ENCODE measurements around the gene TNFSF11.

TNFSF11 gene

DNA sequence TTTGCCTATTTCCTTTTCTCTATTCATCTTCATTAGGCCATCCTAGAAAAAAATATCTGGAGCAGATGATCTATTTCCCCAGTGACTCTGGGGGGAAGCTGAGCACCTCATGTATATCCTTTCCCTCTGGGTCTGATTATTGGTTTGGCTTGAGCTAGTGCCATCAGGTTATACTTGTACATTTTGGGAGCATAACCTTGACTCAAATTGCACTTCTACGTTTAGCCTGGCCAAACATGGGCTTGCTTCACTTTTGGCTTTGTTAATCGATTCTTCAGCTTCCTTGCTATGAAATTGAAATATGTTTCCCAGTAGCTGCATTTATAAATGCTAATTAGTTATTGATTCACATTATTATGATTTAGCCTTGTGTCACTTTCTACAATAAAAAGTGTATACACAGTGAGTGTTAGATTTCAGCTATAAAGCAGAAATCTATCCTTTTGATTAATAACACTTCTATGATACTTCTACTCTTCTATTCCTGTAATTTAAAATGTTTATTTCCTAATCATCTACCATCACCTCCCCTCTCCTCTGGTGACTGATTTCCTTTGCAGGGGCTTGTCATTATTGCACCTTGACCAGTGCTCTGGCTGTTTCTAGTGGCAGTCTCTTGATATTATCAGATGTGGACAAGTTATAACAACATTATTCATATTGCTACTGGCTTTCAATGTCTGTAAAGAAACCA is 37.3 kb downstream of the TNFSF11 start:
- DNase-seq (ENCODE audit: low spot score) = no peak

DNA sequence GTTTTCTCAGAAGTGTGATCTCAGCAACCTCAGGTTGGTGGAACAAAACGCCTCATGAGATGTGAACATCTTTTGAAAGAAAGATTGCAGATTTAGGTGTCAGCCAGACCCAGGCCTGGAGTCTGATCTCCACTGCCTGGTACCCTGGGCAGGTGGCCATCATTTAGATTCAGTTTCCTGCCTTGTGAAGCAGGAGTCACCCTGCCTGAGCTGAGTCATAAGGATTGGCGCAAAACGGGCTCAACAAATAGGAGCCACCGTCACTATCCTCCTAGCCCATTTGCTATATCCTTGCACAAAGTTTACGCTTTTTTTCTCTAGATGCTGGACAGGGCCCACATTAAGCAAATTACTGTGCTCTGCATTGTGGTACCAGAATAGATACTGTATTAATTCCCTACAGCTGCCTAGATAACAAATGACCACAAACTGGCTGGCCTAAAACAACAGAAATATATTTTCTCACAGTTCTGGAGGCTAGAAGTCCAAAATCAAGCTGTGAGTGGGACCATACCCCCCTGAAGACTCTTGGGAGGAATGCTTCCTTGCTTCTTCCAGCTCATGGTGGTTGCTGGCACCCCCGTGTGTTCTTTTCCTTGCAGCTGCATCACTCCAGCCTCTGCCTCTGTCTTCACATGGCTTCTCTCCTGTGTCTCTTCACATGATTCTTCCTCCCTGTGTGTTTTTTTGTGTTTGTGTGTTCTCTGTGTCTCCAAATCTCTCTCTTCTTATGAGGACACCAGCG is 38.2 kb downstream of the TNFSF11 start:
- DNase-seq (ENCODE audit: low spot score) = no peak

DNA sequence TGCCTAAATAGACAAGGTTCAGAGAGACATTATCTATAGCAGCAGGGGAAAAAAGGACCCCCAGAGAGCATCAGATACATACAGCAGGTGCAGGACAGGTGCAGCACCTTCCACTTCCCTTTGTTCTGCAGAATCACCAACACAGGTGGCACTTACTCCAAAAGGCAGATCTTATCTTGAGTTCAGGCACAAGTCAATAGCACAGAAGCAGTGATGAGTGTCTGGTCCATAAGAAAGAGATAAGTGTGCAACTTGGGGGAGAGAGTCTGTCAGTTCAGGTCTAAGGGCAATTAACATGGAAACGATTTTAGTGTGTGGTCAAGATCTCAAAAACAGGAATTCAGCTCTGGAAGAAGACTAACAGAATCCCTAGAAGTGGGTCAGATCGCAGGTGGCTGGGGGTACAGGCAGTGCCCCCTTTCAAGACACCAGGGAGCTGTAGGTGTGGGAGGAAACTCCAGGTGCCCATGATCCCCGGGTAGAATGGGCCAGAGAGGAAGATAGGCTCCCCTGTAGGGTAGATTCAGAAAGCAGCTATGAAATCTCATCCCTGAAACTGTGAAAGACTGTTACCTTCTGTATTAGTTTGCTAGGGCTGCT is 40.6 kb downstream of the TNFSF11 start:
- no peak for DNase-seq (ENCODE audit: low spot score)

DNA sequence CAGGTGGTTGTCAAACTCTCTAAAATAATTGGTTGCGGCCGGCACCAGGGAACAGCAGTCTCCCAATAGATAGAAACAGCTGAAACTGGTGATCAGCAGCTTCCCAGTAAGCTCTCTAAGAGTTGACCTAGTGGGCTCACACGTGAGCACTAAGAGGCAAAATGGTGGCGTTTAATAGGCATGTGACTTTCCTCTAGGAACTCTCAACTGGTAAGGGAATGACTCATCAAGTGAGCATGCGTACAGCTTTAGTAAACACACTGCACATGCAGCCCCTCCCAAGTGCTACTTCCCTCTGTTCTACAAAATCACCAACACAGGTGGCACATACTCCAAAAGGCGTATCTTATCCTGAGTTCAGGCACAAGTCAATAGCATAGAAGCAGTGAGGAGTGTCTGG is 41.7 kb downstream of the TNFSF11 start:
- DNase-seq (ENCODE audit: low spot score) = no peak

DNA sequence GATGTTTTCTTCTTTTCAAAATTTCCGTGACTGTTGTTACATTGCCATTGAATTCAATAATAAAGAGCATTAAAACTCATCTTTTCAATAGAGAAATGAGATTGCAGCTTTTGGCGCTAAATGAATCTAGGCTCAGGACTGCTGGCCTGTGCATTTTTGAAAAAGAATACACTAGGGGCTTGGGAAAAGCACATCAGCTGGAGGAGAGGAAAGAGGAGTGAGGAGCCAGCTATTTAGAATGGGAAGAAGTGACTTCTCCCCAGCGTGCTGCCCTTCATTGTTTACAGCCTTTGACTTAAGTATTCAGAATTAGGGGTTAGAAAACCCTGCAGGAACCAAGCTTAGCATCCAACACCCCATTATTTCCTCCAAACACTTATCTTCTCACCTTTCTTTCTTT is 43.3 kb downstream of the TNFSF11 start:
- DNase-seq (ENCODE audit: low spot score) = no peak

DNA sequence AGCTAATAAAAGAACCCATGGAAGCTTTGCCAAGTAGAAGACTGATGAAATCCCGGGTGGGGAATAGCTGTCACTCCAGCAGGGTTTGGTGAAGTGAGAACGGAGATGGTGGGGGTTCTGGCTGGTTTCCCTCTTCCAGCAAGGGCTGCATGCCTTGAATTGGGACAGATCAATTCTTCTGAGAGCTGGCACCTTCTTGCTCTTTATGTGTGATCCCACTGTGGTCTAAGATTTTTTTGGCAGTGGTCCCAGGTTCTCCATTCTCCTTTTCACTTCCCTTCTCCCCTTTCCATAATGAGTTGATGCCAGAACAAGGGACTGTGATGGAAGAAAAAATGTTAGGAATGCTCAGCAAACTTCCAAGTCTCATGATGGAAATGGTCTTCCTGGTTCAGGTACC is 50.0 kb downstream of the TNFSF11 start:
- DNase-seq (ENCODE audit: low spot score) = no peak

DNA sequence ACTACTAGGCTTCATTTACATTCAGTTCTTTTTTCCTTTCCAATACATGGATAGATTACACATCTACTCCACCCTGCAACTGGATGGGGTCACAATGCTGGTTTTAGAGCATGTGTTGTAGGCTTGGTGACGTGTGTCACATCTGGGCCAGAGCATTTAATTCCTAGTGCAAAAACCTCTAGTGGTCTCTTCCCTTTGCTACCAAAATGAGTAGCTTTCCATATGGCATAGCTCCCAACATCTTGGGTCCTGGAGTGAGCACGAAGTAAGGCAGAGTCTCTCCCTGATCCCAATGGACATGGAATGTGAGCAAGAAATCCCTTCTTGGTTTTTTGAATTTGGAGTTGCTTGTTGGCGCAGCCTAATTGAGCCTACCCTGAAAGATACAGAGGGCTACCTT is 51.7 kb downstream of the TNFSF11 start:
- no peak for DNase-seq (ENCODE audit: low spot score)

DNA sequence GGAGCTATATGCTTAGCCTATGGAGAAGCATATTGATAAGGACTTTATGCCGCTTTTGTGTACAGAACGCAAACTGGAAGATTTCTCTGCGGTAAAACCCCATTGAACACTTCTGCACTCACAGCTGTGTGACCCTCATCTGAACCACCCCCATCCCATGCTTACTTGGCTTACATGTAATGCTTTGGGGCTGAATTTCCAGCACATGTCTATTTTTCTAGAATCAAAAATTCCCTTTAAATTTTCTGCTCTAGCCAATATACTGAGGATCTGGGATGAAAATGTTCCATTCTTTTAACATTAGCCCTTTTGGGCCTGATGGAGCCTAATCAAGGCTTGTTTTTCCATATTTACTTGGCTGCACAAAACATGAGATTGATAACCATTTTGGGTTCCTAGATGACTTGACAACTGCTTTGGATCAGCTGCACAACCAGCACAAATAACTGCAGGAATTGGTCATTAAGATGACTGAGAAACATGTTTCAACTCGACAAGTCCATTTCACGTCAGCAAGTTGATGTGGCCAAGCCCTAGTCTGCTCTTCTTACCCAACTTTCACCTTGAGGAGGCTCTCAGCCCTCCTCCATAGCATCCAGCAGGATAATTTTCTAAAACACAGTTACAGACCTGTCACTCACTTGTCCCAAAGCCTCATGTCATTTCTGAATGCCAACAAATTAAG is 52.4 kb downstream of the TNFSF11 start:
- DNase-seq (ENCODE audit: low spot score) = no peak

DNA sequence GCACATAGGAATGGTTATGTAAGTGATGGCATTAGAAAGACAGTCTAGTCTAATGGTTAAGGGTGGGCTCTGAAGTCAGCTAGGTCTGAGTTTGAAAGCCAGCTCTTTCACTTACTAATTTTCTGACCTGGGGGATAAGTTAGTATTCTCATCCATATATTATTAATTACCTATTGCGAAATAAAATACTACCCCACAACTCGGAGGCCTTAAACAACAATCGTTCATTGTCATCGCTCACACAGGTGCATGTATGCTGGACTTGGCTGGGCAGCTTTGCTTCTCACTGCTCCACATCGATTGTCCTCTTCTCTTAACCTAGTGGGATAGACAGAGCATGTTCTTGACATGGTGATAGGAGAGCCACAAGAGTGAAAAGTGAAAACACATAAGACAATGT is 54.7 kb downstream of the TNFSF11 start:
- no peak for DNase-seq (ENCODE audit: low spot score)

DNA sequence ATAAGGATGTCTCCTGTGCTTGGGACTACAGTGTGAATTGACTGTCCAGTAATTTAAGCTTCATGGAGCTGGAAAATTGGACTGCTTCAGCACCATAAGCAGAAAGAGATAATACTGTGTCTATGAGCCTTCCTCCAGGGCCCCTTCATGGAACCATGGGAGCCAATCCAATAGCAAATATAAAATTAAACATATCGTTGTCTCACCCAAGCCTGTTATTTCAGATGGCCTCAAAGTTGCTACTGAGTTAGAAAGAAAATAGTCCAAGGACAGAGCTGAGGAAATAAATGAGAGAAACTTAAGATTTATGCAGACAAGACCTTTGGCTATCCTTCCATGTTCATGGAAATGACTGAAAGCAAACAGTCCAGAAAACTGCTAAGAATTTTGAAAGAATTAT is 57.2 kb downstream of the TNFSF11 start:
- no peak for DNase-seq (ENCODE audit: low spot score)

DNA sequence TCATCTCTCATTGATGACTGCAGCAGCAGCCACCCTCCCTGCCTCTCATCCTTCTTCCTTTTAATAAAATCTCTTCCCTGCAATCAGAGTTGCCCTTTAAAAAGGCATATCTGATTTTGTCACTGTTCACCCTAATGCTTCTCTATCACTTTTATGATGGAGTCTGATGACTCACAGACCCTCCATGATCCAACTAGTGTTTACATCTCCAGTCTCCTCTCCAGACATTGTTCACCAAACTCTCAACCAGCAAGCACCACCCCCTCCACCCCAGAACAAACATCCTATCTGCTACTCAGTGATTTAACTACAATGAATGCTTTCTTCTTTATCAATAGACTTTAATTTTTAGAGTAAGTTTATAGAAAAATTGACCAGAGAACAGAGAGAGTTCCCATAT is 59.5 kb downstream of the TNFSF11 start:
- no peak for DNase-seq (ENCODE audit: low spot score)

DNA sequence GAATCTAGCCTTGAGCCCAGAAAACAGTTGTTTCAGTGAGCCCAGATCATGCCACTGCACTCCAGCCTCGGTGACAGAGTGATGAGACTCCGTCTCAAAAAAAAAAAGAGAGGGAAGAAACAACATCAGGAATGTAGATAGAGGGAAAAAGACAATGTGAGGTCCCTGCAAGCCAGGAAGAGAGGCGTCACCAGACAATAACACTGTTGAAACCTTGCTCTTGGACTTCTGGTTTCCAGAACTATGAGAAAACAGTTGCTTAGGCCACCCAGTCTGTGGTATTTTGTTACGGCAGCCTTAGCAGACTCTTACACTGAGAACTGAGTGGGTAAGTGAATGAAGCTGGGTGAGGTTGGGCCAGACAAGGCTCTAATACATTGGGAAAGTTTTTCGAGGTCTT is 64.1 kb downstream of the TNFSF11 start:
- DNase-seq (ENCODE audit: low spot score) = no peak

DNA sequence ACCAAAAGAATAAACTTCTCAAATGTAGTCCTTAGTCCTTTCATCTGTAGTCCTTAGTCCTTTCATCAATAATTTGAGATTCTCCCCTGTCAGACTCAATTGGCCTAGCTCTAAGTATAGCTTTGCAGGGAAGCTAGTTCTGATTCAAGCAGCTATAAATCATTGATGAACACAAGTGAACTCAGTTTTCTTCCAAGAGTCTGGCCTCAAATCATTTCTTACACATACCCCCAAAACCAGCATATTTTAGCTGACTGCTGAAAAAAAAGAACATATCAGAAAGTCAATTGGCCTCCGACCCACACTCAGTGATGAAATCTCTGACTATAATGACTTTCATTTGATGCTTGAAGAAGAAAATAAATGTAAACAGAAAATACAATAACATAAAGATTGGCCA is 64.9 kb downstream of the TNFSF11 start:
- no peak for DNase-seq (ENCODE audit: low spot score)

DNA sequence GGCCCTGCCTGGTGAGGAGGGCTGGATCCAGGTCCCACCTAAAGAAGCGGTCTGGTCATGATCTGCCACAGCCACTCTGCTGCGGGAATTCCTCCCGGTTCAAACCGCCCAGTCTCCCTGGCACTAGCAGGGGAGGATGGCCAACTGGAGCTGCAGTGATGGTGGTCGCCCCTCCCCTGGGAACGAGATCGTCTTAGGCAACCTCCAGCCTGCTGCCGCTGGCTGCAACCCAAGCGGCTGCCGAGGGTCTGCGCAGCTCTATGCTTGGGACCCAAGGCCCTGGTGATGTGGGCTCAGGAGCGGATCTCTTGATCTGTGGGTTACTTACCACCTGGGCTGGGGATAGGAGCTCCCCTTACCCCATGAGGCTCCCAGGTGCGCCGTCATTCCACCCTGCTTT is 69.1 kb downstream of the TNFSF11 start:
- no peak for DNase-seq (ENCODE audit: low spot score)

DNA sequence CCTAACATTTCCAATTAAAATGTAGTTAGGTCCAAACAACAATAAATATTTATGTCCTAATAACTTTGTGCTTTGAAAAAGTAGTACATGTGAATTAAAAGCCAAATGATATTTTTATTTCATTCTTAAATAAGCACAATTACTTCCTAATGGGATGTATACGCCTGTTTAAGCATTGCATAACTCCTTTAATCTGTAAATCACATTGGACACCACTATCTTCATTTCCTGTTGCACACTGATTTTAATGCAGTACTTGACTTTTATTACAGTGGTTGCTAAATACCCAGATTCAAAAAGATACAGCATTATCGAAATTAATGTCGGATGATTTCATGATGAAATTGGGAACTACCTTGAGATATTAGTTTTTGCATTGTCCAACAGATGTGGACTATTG is 70.9 kb downstream of the TNFSF11 start:
- no peak for DNase-seq (ENCODE audit: low spot score)

DNA sequence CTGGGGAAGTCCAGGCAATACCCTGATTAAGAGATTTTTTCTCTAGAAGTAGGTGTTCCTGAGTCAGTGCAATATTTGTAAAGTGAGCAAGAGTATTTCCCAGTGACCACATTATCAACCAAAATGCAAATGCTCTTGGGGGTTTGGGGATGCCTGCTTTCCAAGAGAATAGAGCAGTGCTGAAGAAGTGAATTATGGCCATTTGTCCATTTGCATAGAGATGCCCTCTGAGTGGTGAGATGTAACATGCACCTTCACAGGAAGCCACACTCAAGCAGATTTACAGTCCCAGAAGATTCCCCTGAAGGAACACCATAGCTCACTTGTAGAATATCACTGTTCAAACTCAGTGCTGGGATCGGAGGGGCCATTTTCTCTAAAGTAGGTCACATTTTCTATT is 71.8 kb downstream of the TNFSF11 start:
- DNase-seq (ENCODE audit: low spot score) = no peak

DNA sequence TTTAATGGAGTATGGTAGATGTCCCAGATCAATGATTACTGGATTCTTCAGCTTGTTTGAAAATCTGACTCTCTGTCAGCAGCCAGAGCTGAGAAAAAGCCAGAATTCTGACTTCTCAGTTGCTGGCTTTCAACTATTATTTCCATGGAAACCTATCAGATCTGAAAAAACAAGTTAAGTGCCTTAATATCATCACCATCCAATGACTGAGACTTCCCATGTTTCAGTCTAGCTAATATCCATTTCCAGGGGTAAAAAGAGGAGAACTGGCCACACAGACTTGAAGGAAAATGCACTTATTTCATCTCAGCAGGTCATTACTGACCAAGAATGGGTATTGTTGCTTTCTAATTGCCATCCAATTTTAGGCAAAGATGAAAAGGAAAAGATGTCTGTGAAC is 75.2 kb downstream of the TNFSF11 start:
- no peak for DNase-seq (ENCODE audit: low spot score)

DNA sequence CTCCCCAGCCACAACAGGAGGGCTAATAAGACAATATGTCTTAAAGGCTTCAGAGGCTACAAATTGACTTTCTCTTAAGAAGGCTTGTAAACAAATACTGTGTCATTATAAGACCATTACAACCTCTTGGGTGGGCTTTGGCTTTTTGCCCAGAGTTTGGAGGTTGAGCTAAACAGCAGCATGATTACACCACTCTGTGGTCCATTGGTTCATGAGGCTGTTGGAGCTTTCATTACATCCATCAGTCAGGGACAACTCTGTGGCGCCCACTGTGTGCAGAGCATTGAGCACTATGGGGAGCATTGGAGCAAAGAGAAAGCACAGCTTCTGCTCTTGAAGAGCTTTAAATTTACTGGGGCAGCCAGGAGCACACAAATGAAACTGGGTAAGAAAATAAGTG is 75.9 kb downstream of the TNFSF11 start:
- no peak for DNase-seq (ENCODE audit: low spot score)

DNA sequence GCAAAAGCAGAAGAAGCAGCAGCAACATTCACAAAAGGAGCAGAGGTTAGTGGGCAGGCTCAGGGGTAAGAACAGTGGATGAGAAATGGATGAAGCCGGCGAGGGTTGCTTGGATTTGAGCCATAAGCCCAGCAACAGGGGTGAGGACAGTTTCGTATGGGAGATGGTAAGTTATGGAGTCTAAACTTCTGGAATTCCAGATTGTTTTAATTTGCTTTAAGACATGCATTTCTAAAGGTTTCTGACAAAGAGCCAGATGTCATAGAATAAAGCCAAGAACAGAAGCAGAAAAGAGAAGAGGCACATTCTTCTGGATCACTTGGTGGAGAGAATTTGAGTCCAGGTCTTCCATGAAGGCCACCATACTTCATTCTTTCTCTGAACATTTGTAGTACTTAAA is 76.6 kb downstream of the TNFSF11 start:
- no peak for DNase-seq (ENCODE audit: low spot score)

DNA sequence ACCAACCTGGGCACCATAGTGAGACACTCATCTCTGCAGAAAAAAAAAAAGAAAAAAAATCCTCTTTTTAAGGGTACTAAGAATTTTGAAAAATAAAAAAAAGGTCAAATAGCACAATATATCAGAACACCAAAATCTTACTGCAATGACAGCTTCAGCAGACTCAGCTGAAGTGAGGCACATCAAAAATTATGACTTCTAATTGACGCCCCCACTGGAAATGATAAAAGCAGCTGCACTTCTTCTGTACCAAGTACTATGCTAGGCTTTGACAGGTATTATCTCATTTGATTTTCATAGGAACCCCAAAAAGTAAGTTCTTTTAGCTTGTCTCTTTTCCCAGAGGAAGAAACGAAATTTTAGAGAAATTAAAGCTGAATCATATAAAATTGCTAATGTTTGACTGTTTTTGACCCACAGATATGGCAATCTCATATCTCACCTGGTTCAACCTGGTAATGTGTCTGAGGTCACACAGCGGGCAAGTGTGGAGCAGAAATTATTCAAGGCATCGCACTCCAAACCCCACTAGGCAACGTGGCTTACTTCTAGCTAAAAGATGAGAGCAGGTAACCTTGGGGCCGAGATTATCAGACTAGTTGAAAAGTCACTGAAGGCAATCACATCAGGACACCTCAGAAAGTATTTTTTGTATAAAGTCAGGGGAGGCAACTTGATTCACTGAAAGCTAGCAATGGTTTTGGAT is 78.1 kb downstream of the TNFSF11 start:
- no peak for DNase-seq (ENCODE audit: low spot score)

DNA sequence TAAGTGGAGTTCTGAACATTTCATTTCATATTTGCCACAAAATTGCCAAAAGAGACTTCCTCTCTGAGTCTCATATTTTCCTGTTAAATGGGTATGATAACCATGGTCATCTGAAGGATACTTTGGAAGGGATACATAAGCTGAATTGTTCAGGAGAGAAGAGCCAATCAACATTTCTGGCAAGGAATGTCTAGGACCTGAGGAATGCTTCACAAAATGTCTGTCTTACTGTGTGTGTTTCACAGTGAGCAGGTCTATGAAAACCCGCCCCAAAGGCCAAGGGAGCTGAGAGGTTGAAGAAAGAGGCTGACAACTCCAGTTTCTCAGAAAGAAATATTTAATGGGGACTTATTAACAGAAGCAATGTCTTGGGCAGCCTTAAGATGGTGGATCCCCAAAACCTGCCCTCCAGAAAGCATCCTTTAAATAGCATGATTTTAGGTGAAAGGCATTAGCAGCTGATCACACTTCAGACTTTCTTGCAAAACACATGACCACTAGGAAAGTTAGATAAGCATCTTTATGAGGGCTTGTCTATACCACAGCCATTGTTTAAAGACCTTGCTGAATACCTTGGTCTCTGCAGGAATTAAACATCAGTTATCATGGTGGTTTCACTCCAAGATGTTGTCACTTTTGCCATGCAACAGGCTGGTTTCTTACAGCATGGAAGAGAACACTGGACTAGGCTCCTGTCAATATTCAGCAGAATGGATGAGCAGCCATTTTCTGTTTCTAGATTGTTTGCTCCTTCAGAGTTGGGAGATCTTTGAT is 78.9 kb downstream of the TNFSF11 start:
- DNase-seq (ENCODE audit: low spot score) = no peak

DNA sequence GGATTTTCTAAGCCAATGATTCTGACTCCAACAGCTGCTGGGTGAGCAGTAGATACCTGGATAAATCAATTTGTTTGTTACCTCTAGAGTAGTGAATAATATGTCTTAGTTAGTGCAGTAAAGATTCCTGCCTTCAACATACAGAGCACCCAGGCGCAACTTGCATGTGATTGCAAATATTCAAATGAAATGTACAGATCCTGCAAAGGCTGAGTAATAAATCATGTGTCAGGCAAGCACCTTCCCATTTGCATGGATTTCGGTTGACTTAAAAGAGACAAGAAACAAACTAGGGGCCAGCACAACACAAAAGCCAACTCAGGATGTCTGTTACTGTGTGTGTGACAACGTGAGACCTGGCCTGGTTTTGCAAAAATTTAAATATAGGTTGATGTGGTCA is 79.7 kb downstream of the TNFSF11 start:
- no peak for DNase-seq (ENCODE audit: low spot score)

Measured in D341Med (cell line).